Measurements from ENCODE around the gene HK1.

The HK1 gene

DNA sequence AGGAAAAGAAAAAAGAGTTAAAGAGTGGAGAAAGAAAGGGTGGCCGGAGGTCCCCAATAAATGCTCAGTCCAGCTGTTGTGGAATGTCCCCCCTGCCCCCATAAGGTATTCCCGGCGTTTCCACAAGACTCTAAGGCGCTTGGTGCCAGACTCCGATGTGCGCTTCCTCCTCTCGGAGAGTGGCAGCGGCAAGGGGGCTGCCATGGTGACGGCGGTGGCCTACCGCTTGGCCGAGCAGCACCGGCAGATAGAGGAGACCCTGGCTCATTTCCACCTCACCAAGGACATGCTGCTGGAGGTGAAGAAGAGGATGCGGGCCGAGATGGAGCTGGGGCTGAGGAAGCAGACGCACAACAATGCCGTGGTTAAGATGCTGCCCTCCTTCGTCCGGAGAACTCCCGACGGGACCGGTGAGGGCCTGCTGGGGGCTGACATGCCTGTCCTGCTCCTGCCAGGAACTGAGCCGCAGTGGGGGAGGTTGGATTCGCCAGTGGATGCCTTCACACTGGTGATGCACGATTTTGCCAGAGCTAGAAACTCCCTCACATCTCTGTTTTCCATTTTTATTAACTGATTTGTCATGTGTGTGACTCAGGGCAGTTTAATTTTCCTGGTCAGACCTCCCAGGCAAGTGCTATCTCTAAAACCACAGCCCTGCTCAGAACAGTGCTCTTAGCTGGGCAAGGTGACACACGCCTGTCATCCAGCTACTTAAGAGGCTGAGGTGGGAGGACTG lies 104.3 kb downstream of the HK1 start:
- no peak for DNase-seq

DNA sequence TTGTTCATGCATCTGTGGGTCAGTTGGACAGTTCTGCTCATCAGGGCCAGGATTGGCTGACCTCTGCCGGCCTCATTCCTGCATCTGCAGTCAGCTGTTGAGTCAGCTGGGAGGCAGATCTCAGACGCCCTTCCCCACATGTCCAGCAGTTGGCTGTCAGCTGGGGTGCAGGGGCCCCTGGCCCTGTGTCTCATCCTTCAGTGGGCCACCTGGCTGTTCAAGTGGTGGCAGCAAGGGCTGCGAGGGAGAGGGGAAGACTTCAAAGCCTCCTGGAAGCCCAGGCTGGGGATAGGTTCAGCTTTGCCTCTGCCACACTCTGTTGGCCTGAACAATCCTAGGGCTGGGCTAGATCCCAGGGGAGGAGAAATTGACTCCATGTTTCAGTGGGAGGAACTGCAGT lies 105.3 kb downstream of the HK1 start:
- DNase-seq, result no peak

DNA sequence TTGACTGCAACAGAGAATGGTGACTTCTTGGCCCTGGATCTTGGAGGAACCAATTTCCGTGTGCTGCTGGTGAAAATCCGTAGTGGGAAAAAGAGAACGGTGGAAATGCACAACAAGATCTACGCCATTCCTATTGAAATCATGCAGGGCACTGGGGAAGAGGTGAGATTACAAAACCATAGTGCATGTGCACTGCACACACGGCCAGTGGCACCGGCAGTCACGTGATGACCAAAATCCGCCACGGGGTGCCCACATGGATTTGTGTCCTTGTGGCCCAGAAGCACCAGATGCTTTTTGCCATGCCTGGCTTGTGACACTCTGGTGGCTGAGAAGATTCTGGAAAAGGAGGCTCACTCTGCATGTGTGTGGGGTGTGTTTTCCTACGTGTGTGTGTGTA lies 106.0 kb downstream of the HK1 start:
- DNase-seq, result no peak

DNA sequence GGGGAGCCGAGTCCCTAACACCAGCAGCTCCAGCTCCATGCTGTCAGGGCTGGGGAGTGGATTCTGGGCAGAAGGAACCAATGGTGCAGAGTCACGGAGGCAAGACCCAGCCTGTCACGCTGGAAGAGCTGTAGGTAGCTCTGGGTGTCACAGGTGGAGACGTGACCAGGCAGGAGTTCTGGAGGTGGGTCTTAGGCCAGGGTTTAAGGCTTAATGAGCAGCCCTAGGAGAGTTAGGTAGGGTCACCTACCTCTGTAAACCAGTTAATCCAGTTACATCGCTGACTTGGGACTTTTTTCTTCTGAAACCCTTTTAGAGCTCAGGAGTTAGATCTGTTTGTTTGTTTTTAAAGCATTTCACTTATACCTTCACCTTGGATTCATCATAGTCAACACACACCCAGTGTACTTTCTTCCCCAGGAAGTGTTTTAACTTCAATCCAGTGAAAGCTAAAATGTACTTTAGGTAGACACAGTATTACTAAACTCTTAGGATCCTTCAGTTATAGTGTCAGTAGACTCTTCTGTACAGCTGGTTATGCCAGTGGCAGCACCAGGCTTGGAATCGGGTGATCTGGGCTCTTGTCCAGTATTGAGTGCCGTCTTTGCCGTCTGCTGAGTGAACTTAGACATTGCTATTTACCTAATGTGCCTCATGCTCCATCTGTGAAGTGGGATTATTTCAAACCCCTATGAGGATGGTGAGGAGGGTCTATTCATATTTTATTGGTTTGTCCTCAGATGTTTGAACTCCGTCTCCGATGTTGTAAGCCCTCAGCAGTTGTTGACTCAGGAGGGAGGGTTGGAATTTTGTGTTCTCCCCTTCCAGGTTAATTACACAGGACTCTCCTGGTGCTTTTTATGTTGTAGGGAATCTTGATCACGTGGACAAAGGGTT lies 107.4 kb downstream of the HK1 start:
- DNase-seq, result no peak

DNA sequence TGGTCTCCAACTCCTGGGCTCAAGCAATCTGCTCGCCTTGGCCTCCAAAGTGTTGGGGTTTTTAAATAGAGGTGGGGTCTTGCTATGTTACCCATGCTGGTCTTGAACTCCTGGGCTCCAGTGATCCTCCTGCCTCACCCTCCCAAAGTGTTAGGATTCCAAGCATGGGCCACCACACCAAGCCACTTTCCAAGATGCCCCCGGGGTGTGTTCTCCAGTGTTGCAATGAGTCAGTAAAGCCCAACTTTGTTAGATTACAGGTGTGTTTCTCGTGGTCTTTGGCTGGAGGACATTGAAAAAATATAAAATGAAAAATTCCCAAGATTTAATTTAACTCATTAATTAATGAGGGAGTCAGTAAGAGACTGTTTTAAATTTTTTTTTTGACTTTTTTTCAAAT lies 109.2 kb downstream of the HK1 start:
- no peak for DNase-seq

DNA sequence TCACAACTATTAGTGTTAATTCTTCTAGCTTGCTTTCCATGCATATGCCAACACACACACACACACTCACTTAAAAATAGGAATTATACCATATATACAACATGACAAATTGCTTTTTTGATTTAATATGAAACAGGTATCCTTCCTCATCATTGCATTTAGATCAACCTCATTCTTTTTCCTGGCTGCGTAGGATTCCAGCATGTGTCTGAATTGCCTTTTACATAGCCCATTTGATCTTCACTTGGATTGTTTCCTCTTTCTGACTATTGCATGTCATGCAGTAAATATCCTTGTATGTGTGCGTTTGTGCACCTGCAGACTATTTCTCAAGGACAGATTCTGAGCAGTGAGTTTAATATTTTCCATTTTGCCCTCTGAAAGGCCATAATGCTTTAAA lies 110.2 kb downstream of the HK1 start:
- no peak for DNase-seq

DNA sequence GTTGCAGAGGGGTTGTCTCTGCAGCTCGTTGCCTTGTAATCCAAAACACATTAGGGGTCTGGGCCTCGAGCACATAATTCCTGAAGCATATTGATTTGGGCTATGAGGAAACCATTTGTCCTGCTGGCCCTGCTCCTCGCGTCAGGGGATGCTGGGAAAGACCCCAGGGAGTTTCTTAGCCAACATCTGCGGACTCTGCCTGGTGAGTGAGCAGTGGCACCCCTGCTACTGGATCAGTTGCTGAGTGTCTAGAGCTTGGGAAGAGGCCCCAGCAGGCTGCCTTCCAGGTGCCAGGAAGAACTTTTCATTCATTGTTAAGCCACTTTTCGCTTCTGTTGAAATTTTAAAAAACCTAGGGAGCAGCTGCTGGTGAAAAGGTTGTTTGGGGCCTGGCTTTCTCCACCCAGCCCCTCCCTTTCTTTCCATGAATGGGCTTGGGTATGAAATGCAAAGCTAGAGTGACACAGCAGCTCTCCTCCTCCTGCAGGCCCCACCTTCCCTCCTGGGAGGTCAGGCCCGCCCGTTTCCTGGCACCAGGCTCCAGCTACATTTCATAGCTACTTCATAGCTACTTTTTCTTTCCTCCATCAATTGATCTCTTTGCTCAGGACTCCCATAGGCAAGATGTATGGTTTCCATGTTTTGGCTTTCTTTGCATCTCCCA lies 111.7 kb downstream of the HK1 start:
- no peak for DNase-seq

DNA sequence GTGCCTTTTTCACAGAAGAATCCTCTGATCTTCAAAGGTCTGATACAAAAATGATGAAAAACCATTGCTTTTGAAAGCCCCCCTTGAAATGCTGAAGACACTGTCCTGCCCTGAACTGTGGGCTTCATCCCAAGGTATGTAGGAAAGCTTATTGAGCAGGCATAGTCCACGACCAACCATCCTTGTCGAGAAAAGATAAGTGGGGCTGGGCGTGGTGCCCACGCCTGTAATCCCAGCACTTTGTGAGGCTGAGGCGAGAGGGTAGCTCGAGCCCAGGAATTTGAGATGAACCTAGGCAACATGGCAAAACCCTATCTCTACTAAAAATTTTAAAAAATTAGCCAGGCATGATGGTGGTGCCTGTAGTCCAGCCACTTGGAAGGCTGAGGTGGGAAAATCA lies 112.9 kb downstream of the HK1 start:
- DNase-seq, result no peak

DNA sequence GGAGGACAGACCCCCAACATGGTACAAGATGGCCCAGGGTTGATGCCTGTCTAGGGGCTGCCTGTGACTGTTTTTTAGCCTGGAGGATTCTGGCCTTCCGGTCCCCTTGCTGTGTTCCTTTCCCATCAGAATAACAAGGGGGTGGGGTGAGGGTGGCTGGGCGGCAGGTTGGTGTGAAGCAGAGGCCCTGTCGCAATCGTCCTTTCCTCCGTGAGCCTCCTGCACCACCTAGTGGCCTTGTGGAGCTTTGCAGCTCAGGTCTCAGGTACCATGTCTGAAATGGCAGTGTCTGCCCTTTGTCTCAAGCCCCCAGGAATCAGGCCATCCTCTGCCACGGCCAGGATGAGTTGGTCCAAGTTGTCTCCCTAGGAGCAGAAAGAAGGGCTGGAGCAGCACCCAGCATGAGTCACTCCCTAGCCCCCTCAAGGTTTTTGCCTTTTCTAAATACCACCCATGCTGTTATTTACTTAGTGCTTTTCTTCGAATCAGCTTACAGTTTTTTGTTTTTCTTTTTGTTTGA lies 114.2 kb downstream of the HK1 start:
- peak; percentile 68 for DNase-seq

DNA sequence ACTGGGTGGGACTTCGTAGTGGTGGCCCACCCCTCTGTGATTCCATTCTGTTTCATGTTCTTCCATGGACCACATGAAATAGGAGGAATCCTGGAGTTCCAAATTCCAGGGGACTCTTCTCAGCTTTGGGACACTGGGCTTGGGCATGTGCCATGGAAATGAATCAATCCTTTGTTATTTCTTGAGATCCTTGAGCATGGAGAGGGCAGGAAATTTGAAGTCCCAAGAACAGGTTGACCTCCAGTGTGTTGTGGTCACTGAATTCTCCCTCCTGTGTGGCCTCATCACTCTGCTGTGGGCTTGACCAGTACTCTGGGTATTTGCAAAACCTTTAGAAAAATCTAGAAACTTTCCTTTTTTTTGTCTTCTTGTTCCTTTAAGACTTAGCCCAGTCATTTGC lies 115.7 kb downstream of the HK1 start:
- DNase-seq, result no peak

DNA sequence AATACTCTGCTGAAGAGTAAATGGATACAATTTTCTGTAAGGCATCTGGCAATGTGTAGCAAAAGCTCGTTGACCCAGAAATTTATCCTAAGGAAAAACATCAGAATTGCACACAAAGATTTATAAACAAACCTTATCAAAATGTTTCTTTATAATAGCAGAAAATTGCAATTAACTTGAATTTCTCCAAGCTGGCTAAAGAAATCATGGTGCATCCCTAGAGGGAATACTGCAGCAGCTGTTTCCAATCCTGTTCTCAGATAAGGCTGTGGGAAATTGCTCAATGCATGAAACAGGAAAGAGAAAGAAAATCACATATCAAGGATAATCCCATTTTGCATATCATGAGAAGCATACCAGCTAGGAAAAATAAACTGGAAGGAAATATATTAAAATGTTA lies 119.7 kb downstream of the HK1 start:
- DNase-seq, result no peak

DNA sequence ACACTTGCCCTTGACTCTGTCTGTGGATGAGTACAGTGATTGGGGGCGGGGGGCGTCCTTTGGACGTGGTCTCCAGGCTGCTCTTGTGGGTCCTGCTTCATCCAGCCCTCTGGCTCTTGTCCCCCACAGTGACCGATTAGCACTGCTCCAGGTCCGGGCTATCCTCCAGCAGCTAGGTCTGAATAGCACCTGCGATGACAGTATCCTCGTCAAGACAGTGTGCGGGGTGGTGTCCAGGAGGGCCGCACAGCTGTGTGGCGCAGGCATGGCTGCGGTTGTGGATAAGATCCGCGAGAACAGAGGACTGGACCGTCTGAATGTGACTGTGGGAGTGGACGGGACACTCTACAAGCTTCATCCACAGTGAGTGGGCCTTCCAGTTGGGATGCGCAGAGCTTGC lies 120.2 kb downstream of the HK1 start:
- no peak for DNase-seq

DNA sequence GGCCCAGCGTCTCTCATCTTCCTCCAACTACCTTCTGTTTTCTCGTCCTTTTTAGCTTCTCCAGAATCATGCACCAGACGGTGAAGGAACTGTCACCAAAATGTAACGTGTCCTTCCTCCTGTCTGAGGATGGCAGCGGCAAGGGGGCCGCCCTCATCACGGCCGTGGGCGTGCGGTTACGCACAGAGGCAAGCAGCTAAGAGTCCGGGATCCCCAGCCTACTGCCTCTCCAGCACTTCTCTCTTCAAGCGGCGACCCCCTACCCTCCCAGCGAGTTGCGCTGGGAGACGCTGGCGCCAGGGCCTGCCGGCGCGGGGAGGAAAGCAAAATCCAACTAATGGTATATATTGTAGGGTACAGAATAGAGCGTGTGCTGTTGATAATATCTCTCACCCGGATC lies 122.6 kb downstream of the HK1 start:
- no peak for DNase-seq

DNA sequence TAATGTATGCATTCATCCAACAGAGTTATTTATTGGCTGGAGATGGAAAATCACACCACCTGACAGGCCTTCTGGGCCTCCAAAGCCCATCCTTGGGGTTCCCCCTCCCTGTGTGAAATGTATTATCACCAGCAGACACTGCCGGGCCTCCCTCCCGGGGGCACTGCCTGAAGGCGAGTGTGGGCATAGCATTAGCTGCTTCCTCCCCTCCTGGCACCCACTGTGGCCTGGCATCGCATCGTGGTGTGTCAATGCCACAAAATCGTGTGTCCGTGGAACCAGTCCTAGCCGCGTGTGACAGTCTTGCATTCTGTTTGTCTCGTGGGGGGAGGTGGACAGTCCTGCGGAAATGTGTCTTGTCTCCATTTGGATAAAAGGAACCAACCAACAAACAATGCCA lies 123.1 kb downstream of the HK1 start:
- no peak for DNase-seq

DNA sequence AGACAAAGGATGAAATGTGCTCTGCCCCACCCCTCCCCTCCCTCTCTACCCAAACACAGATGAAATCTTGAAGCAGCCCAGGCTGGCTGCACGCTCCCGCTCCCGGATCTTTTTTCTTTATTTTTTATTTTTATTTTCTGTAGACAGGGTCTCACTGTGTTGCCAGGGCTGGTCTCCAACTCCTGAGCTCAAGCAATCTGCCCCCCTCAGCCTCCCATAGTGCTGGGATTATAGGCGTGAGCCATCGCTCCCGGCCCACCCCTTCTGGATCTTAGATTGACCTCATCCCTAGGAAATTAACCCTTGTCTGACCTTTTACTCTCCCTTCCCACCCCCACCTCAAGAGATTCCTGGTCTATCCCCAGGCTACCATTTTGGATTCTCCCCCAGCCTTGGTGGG lies 124.1 kb downstream of the HK1 start:
- DNase-seq, result no peak

DNA sequence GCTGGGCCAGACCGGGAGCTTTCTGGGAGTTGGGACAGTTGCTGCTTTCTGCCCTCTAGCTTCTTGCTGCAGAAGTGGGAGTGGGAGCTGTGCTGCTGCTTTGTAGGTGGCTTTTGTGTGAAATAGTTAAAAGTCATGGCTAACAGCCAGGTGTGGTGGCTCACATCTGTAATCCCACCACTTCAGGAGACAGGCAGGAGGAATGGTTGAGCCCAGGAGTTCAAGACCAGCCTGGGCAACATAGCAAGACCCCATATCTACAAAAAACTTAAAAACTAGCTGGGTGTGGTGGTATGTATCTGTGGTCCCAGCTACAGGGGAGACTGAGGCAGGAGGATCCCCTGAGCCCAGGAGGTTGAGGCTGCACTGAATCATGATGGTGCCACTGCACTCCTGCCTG lies 124.8 kb downstream of the HK1 start:
- DNase-seq, result no peak

DNA sequence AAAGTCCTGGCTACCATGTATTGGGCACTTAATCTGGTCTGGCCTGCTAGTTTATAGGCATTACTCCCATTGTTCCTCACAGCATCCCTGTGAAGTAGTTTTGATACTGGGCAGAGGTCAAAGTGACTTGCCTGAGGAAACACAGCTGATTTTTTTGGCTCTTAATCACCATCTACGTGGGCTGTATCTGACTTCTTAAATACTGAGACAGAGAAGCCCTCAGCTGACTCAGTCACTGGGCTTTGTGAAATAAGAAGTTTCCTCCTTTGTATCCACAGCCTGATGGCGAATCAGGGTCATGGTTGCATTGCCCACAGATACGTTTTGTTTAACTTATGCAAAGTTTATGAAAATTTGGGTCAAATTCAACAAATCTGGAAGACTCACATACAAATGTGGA lies 125.2 kb downstream of the HK1 start:
- no peak for DNase-seq

DNA sequence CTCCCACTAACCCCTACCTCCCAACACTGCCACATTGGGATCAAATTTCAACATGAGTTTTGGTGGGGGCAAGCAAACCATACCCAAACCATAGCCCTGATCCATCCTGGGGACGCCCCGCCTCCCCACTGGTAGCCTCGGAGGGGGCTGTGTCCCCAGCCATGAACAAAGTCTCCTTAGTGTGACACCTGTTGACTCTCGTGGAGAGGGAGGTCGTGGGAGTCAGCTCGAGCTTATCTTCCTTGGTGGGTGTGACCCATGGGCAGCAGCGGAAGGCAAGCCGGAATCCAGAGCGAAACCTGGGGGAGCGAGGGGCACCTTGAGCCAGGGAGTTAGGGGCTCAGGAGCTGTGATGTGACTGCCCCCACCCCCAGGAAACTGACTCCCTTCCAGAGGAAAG lies 126.5 kb downstream of the HK1 start:
- no peak for DNase-seq

DNA sequence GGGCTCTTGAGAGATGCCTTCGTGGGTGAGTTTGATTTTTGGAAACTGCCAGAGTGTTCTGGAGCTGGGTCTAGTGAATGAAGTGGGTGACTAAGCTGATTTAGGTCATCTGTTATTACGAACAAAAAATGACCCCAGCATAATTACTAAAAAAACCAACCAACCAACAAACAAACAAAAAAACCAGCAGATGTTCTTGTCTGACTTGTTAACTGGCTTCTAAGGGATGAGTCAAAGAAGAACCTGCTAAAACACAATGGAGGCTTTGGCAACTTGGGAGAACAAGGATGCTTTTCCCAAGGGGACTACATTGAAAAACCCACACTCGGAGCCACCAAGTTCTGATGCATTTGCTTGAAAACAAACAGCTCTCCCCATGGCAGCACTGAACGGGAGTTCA lies 126.9 kb downstream of the HK1 start:
- no peak for DNase-seq

DNA sequence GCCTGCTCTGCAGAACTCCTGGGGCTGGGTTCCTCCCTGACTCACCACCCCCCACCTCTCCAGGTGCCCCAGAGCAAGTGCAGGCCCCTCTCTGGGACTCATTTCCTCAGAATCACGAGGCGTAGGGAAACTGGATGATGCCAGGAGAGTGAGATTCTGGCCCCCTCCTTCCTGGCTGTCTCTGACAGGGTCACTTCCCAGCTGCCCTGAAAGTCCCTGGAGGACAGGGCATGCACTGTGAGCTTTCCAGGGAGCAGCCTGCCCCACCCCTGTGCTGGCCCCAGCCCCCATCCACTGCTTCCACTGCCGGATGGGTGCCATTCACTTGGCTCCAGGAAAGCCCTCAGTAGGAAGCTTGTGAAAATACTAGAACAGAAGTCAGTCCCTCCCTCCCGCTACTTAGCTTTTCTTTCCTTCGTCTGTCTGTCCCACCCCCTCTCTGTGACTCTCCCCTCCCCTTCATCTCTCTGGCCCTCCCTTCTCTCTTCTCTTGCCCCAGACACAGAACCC lies 128.1 kb downstream of the HK1 start:
- DNase-seq, result no peak

DNA sequence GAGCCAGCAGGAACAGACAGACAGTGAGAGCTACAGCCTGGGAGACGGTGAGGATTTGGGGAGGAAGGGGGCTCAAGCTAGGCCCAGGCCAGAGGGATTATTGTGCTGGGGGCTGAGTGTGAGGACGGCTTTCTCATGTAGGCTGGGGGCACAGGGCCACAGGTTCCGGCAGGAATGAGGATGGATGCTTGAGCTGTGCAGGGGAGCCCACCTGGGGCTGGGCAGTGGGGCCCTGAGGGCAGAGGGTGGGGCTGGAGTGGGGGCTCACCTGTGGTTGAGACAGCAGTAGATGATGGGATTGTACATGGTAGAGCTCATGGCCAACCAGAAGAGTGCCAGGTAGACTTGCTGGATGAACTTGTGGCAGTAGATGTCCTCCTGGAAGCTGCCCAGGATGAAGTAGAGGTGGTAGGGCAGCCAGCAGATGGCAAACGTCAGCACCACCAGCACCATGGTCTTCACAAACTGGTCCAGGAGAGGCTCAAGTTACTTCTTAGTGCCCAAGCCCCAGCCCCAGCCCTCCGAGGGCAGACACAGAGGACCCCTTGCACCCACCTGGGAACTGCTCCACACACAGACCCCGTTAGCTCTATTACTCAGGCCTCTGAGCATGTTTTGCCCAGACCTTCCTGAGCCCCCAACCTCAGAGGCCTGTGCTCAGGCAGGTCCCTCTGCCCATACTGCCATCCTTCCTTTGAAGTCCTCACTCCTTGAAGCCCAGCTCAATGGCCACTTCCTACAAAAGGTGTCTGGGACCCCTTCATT lies 128.7 kb downstream of the HK1 start:
- no peak for DNase-seq

DNA sequence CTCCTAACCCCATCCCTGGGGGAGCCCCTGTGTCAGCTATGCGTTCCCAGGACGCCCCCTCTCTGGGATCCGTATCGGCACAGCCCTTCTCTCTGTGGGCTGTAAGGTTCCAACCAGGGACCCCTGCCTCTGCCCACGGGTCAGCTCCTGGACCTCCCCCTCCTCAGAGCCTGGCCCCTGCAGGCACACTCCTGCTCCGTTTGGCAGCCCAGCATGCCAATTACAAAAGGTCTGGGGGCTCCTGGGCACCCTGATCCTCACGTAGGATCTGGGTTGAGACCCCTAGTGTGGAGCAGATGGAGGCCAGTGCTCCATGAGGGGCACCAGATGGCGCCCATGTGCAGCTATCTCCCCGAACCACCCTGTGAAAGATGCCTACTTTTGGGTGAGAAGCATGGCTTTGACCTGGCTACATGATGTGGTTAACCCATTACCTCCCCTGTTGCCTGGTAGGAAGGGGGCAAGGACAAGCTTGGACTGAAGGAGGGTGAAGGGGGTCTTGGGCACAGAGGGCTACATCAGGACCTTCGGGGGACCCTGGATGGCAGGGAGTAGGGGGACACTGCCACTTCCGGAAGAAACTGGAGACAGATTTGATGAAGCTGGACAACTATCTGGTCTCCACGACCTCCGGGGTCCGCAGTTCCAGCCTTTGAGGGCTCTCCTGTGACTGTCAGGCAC lies 129.5 kb downstream of the HK1 start:
- DNase-seq, result peak; percentile 10
